GM12878 (cell line): ENCODE results near the gene UTP25. TPM values are rescaled to one million over a fixed set of nuclear protein-coding genes. Genes with fewer than 3 reads are reported as not detected.

Experiments used
- ATAC-seq: fragments of 200-7000 bp; cut with Tn5 transposase; 3 replicates; pipeline ENCODE4 v1.9.1; 2020; ENCODE audit warnings: mild to moderate bottlenecking, moderate library complexity
- BruUV-seq: library from RNA; stranded (reverse); fragments of 400-500 nt; replicated peaks from 2 replicates; lab custom pipeline; 2021; lab: Mats Ljungman, UMichigan
- CTCF ChIA-PET: fragments of 300-600 bp; sonication (Branson Sonifier 250); formaldehyde crosslinking; extraction: SDS; loops from one replicate; lab custom pipeline; 2021; ENCODE audit warnings: inconsistent platforms; lab: Yijun Ruan, JAX
- POLR2A ChIA-PET: fragments of 350-600 bp; formaldehyde crosslinking; extraction: SDS; loops from one replicate; lab custom pipeline; 2021; ENCODE audit warnings: inconsistent platforms; lab: Charles Lee
- RAD21 ChIA-PET: fragments of 300-600 bp; sonication (Branson Sonifier 250); formaldehyde crosslinking; loops from one replicate; lab custom pipeline; 2023; ENCODE audit warnings: antibody characterized with exemption; ENCODE audit not compliant: unreplicated experiment; lab: Charles Lee
- SMC1A ChIA-PET: fragments of 300-600 bp; sonication (Branson Sonifier 250); formaldehyde crosslinking; loops from one replicate; lab custom pipeline; 2023; ENCODE audit not compliant: unreplicated experiment, uncharacterized antibody; lab: Charles Lee
- DNase-seq: peaks from one replicate; pipeline ENCODE4 v3.0.0-alpha.2; 2011; ENCODE audit warnings: low read depth, low spot score
- FAIRE-seq: peaks from 3 replicates; lab custom pipeline; 2011; peaks lifted over from hg19 to GRCh38; lab: Jason Lieb, UNC
- H2AFZ ChIP-seq: 2 replicates; pipeline ENCODE4 v1.6.0; 2011; ENCODE audit warnings: low read depth, low read length, control low read depth; ENCODE audit not compliant: control insufficient read depth
- H3K27ac ChIP-seq: 2 replicates; pipeline ENCODE4 v1.5.1; 2011; ENCODE audit warnings: control low read depth; ENCODE audit not compliant: control insufficient read depth, insufficient read depth
- H3K27me3 ChIP-seq, 2 experiments: replicated peaks in 1 of 2; 2 replicates each; pipeline versions ENCODE4 v1.6.0 to v1.6.1; 2011; ENCODE audit warnings: low read length in 1 of 2; ENCODE audit not compliant: control insufficient read depth in 2 of 2, insufficient read depth in 2 of 2
- H3K36me3 ChIP-seq, 2 experiments: 2 replicates each; pipeline ENCODE4 v1.5.1; 2011; ENCODE audit warnings: low read length in 1 of 2; ENCODE audit not compliant: control insufficient read depth in 2 of 2, insufficient read depth in 2 of 2
- H3K4me1 ChIP-seq: 2 replicates; pipeline ENCODE4 v1.6.1; 2011; ENCODE audit warnings: mild to moderate bottlenecking, low read length, moderate library complexity, mixed read lengths; ENCODE audit not compliant: control insufficient read depth, insufficient read depth
- H3K4me2 ChIP-seq: 2 replicates; pipeline ENCODE4 v1.6.0; 2011; ENCODE audit warnings: control low read depth; ENCODE audit not compliant: control insufficient read depth, insufficient read depth
- H3K4me3 ChIP-seq: fragments of 200-600 bp; sonication (generic); 2 replicates; pipeline ENCODE4 v1.5.1; 2016
- H3K79me2 ChIP-seq: 2 replicates; pipeline ENCODE4 v1.6.0; 2011; ENCODE audit warnings: low read length; ENCODE audit not compliant: control insufficient read depth, insufficient read depth
- H3K9ac ChIP-seq: 2 replicates; pipeline ENCODE4 v1.8.0; 2011; ENCODE audit warnings: low read length, control low read depth, mixed read lengths; ENCODE audit not compliant: control insufficient read depth, insufficient read depth
- H3K9me3 ChIP-seq: replicated peaks from 3 replicates; pipeline ENCODE4 v1.5.1; 2011; ENCODE audit warnings: mild to moderate bottlenecking, low read length; ENCODE audit not compliant: control insufficient read depth, insufficient read depth
- H4K20me1 ChIP-seq: 2 replicates; pipeline ENCODE4 v1.6.0; 2011; ENCODE audit not compliant: control insufficient read depth, insufficient read depth
- CEBPB ChIP-seq, 2 experiments: fragments of 150-350 bp in 1 of 2; IDR thresholded peaks; 2 replicates each; pipeline ENCODE4 v1.6.1; 2012 to 2014; ENCODE audit warnings: low read depth in 2 of 2, low read length in 2 of 2, borderline replicate concordance in 1 of 2, inconsistent platforms in 1 of 2
- MEF2B ChIP-seq: fragments of 450-650 bp; IDR thresholded peaks from 2 replicates; pipeline ENCODE4 v1.6.1; 2018; ENCODE audit warnings: mild to moderate bottlenecking, moderate library complexity; ENCODE audit not compliant: partially characterized antibody, poor library complexity, severe bottlenecking
- MXI1 ChIP-seq: fragments of 150-350 bp; IDR thresholded peaks from 2 replicates; pipeline ENCODE4 v1.6.1; 2011; ENCODE audit warnings: low read depth, mild to moderate bottlenecking, inconsistent platforms, low read length, improper control_type of control experiment
- NR2C1 ChIP-seq: fragments of 450-650 bp; IDR thresholded peaks from 2 replicates; pipeline ENCODE4 v1.6.1; 2017; ENCODE audit warnings: antibody characterized with exemption, mild to moderate bottlenecking, moderate library complexity
- NRF1 ChIP-seq: conservative IDR thresholded peaks from 2 replicates; pipeline ENCODE4 v1.6.1; 2011; ENCODE audit warnings: mild to moderate bottlenecking, low read depth, low read length, improper control_type of control experiment
- POLR2AphosphoS5 ChIP-seq: IDR thresholded peaks from 2 replicates; pipeline ENCODE4 v1.6.1; 2011; ENCODE audit warnings: mild to moderate bottlenecking, low read length, inconsistent platforms
- SIX5 ChIP-seq: IDR thresholded peaks from 2 replicates; pipeline ENCODE4 v1.6.1; 2011; ENCODE audit warnings: mild to moderate bottlenecking, low read depth, low read length, moderate library complexity; ENCODE audit not compliant: severe bottlenecking
- ZNF217 ChIP-seq: fragments of 450-650 bp; IDR thresholded peaks from 2 replicates; pipeline ENCODE4 v1.6.1; 2017; ENCODE audit warnings: antibody characterized with exemption, mild to moderate bottlenecking
- whole genome bisulfite sequencing: methylation state at CpG from one replicate; pipeline ENCODE4 v1.1.6; 2016; ENCODE audit warnings: low lambda C conversion rate; ENCODE audit not compliant: insufficient replicate concordance, insufficient coverage; ENCODE audit errors: missing lambda C conversion rate; 5-methylcytosine and 5-hydroxymethylcytosine counted together
- in situ Hi-C: fragments of 300-500 bp; cut with MboI; formaldehyde crosslinking; loops from 9 replicates; pipeline ENCODE4 v1.14.3; 2018; ENCODE audit warnings: mixed read lengths
- intact Hi-C: fragments of 100-400 bp; cut with micrococcal nuclease; formaldehyde crosslinking; loops from one replicate; pipeline ENCODE4 v1.14.2; 2022; ENCODE audit not compliant: unreplicated experiment
- polyA plus RNA-seq, 11 experiments: library from polyadenylated mRNA; depleted of rRNA in 4 of 11; unstranded in 6 of 11; stranded (reverse) in 5 of 11; fragments of >200 nt; fragmentation: Nextera tagmentation in 4 of 11; fragmentation: Illumina TruSeq in 1 of 11; extraction: Ambion mirVana in 4 of 11; extraction: Trizol in 1 of 11; gene quantifications; 1 replicate in 1 of 11; 2 replicates in 10 of 11; pipeline versions ENCODE4 v1.2.1 to v1.2.3, GENCODE V29; 2011 to 2016; ENCODE audit warnings: inconsistent platforms in 2 of 11, missing spikeins in 2 of 11, low read depth in 1 of 11
- total RNA-seq, 4 experiments: library from RNA; depleted of rRNA in 3 of 4; stranded (reverse); fragments of >200 nt in 3 of 4; fragmentation: Illumina TruSeq in 1 of 4; extraction: Trizol in 1 of 4; gene quantifications; 2 replicates each; pipeline versions ENCODE4 v1.2.1 to v1.2.3, GENCODE V29; 2013 to 2021
- TF ChIP-seq, protein P1 (sequence below): fragments of 450-650 bp; IDR thresholded peaks from 2 replicates; pipeline ENCODE4 v1.6.1; 2018; ENCODE audit warnings: borderline replicate concordance, mild to moderate bottlenecking; ENCODE audit not compliant: partially characterized antibody

UTP25 gene
- total and polyA plus RNA-seq, 10 of the 15 experiments (the other 5 are each of a cell fraction or from before 2014, with no cell fraction given): 3.0 to 13.3 (median 8.5) TPM

DNA sequence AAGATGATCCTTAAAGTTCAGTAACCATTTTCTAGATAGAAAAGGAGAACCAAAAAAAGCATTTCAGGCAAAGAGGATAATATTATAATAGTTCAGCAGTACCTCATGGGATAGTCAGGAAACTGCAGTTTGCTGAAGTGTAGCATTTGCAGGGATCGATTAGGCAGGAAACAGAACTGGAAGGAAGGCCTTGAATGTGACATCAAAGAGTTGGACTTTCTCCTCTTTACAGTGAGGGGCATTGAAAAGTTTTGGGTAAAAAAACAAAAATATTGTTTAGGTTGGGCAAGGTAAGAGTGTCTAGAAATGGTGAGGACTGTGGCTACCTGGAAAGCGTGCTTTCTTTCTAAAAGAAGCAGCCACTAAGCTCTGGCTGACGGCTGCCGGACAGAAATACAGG lies 13.9 kb upstream of the UTP25 start:
- SMC1A ChIA-PET: interaction anchor here (0.6 to 7.0 kb wide), 4 partner anchors 10 to 1928 kb away, joined by 3 to 49 read pairs (median 14); no protein-coding TSS in a partner anchor
- no peaks in the 10 kb centered on the region for H3K36me3 ChIP-seq
- RAD21 ChIA-PET: no interaction called here
- H3K4me3 ChIP-seq: no peak overlapping the region
- FAIRE-seq: no peak
- intact Hi-C loops: no loop called here
- H3K9me3 ChIP-seq: no peaks in the 10 kb centered on the region
- CTCF ChIA-PET: interaction anchor here (1.3 to 4.7 kb wide), 4 partner anchors 9 to 36 kb away, joined by 3 to 49 read pairs (median 16); partner anchors contain the start of gene UTP25
- no peaks in the 10 kb centered on the region for H3K27me3 ChIP-seq
- H3K79me2 ChIP-seq: no peaks in the 10 kb centered on the region
- H3K4me1 ChIP-seq: no peaks in the 10 kb centered on the region
- H3K9ac ChIP-seq: no peak overlapping the region
- 69% methylated on average over 4 of the region's 4 CpGs for WGBS
- H2AFZ ChIP-seq: no peak overlapping the region
- in situ Hi-C loops: no loop called here
- BruUV-seq: no TSS peak
- H3K4me2 ChIP-seq: no peak overlapping the region
- no peaks in the 10 kb centered on the region for H4K20me1 ChIP-seq
- TF ChIP-seq ZNF217: no peak
- no peak for TF ChIP-seq NR2C1
- TF ChIP-seq, protein P1, sequence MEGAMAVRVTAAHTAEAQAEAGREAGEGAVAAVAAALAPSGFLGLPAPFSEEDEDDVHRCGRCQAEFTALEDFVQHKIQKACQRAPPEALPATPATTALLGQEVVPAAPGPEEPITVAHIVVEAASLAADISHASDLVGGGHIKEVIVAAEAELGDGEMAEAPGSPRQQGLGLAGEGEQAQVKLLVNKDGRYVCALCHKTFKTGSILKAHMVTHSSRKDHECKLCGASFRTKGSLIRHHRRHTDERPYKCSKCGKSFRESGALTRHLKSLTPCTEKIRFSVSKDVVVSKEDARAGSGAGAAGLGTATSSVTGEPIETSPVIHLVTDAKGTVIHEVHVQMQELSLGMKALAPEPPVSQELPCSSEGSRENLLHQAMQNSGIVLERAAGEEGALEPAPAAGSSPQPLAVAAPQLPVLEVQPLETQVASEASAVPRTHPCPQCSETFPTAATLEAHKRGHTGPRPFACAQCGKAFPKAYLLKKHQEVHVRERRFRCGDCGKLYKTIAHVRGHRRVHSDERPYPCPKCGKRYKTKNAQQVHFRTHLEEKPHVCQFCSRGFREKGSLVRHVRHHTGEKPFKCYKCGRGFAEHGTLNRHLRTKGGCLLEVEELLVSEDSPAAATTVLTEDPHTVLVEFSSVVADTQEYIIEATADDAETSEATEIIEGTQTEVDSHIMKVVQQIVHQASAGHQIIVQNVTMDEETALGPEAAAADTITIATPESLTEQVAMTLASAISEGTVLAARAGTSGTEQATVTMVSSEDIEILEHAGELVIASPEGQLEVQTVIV: no peak
- no peak for TF ChIP-seq CEBPB (IDR thresholded peaks at IDR 0.05; ENCODE audit: borderline replicate concordance in 1 of 2, low read depth in 2 of 2, low read length in 2 of 2)
- TF ChIP-seq NRF1: no peak
- no peak for TF ChIP-seq SIX5
- no peak for TF ChIP-seq POLR2AphosphoS5
- TF ChIP-seq MEF2B: no peak
- TF ChIP-seq MXI1: no peak
- DNase-seq: no peak
- ATAC-seq: no peak
- no peak overlapping the region for H3K27ac ChIP-seq
- POLR2A ChIA-PET: interaction anchor here (1.1 kb wide), 1 partner anchor 9 kb away, joined by 4 read pairs; no protein-coding TSS in a partner anchor
